Activated CD8-positive, alpha-beta memory T cell treated with anti-CD3 and anti-CD28 coated beads for 4 hours (primary cell): ENCODE data around the gene HECTD1.
"Not testable (repeated sequence)": the region's sequence is repeated elsewhere in the genome, so short reads cannot be mapped to it uniquely, and the experiment has no call there.

Experiments used
- DNase-seq, 2 donors: peaks; one replicate each; pipeline ENCODE4 v3.0.0-alpha.2; 2020; ENCODE audit warnings: low read depth in 2 of 2

HECTD1 gene

DNA sequence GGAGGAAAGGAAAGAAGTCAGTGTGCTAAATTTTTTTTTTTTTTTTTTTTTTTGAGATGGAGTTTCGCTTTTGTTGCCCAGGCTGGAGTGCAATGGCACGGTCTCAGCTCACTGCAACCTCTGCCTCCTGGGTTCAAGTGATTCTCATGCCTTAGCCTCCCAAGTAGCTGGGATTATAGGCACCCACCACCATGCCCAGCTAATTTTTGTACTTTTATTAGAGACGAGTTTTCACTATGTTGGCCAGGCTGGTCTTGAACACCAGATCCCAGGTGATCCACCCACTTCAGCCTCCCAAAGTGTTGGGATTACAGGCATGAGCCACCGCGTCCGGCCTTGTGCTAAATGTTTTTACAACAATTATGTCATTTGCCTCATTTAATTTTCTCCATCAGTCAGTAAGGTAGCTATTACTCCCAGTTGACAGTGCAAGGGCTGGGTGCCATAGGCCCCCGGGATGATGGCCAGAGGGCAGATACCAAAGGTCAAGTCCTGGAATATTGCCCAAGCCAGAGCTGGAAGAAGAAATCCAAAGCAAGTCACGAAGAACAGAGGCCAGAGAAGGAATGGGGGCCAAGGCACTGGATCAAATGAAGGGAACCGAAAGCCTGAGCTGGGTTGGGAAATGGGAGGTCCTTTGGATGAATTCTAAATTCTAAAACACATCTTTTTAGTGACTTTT is 154.5 kb downstream of the HECTD1 start:
- not testable (repeated sequence) for DNase-seq

DNA sequence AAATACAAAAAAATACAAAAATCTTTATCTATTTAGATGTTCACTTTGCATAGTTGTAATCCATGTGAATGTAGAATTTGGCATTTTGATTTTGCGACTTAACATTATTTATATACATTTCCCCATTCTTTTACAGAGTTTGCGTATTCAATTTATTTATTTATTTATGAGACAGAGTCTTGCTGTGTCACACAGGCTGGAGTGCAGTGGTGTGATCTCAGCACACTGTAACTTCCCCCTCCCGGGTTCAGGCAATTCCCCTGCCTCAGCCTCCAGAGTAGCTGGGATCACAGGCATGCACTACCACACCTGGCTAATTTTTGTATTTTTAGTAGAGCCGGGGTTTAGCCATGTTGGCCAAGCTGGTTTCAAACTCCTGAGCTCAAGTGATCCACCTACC is 156.1 kb downstream of the HECTD1 start:
- DNase-seq, result no peak

DNA sequence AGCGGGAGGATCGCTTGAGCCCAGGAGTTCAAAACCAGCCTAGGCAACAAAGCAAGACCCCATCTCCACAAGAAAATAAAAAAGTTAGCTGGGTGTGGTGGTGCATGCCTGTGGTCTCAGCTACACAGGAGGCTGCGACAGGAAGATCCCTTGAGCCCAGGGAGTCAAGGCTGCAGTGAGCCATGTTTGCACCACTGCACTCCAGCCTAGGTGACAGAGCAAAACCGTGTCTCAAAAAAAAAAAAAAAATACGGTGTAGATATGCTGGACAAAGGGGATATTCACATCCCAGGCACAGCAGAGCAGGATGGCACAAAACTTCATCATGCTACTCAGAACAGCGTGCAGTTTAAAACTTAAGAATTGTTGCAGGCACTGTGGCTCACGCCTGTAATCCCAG is 156.6 kb downstream of the HECTD1 start:
- DNase-seq, result no peak
